Measurements from ENCODE around the gene RALBP1.

Gene RALBP1

DNA sequence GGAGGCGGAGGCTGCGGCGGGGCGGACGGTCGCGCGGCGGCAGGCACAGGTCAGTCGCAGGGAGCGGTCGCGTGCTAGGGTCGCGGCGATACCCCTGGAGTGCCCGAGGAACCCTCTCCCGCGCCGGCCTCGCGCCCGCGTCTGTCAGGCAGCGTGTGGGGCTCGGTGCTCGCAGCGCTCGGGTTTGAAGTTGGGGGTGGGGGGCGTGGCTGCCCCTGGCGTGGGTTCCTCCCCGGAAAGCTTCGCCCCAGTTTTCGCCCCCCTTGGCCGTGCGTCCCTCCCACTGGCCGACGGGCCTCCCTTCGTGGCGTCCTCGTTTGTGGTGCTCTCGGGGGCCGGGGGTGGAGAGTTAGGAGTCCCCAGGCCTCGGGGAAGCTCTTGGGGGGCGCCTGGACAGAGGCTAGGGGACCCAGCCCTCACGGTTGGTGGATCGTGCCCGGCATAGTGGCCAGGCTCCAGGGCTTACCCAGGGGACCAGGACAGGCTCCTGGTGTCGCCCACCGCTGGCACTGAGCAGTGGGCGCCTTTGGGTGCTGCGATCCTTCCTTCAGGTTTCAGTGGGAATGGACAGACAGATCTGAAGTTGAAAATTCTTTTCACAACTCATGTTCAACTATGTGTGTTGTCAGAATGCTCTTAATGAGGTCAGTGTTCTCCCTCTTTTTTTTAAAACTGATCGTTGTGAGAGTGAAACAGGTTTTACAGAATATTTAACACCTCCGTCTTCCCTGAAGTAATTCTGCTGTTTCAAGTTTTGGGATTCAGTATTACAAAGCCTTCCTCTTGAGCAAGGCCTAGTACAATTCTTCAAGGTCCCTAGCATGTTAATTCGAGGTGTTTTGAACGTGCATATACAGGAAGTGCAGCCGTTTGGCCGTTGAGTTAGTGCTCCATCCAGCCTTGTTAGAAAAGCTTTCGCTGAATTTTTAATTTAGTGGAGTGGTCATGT, 604 bp downstream of the RALBP1 start (continued):
- TF ChIP-seq ZNF530 (tag by site-specific recombination; IDR thresholded peaks at IDR 0.05; ENCODE audit: low read depth), result no peak
- TF ChIP-seq ZNF302 (tag by site-specific recombination; IDR thresholded peaks at IDR 0.05; ENCODE audit: low read depth), result no peak
- TF ChIP-seq ZNF221 (tag by site-specific recombination; IDR thresholded peaks at IDR 0.05; ENCODE audit: borderline replicate concordance), result no peak
- TF ChIP-seq, protein P1, sequence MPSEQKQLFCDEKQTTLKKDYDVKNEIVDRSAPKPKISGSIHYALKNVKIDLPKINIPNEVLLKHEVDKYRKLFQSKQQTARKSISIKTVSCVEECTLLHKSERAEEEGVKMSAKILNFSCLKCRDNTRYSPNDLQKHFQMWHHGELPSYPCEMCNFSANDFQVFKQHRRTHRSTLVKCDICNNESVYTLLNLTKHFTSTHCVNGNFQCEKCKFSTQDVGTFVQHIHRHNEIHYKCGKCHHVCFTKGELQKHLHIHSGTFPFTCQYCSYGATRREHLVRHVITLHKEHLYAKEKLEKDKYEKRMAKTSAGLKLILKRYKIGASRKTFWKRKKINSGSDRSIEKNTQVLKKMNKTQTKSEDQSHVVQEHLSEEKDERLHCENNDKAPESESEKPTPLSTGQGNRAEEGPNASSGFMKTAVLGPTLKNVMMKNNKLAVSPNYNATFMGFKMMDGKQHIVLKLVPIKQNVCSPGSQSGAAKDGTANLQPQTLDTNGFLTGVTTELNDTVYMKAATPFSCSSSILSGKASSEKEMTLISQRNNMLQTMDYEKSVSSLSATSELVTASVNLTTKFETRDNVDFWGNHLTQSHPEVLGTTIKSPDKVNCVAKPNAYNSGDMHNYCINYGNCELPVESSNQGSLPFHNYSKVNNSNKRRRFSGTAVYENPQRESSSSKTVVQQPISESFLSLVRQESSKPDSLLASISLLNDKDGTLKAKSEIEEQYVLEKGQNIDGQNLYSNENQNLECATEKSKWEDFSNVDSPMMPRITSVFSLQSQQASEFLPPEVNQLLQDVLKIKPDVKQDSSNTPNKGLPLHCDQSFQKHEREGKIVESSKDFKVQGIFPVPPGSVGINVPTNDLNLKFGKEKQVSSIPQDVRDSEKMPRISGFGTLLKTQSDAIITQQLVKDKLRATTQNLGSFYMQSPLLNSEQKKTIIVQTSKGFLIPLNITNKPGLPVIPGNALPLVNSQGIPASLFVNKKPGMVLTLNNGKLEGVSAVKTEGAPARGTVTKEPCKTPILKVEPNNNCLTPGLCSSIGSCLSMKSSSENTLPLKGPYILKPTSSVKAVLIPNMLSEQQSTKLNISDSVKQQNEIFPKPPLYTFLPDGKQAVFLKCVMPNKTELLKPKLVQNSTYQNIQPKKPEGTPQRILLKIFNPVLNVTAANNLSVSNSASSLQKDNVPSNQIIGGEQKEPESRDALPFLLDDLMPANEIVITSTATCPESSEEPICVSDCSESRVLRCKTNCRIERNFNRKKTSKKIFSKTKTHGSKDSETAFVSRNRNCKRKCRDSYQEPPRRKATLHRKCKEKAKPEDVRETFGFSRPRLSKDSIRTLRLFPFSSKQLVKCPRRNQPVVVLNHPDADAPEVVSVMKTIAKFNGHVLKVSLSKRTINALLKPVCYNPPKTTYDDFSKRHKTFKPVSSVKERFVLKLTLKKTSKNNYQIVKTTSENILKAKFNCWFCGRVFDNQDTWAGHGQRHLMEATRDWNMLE (tag by site-specific recombination; conservative IDR thresholded peaks at IDR 0.05; ENCODE audit: low read depth), result no peak
- TF ChIP-seq, protein P2, sequence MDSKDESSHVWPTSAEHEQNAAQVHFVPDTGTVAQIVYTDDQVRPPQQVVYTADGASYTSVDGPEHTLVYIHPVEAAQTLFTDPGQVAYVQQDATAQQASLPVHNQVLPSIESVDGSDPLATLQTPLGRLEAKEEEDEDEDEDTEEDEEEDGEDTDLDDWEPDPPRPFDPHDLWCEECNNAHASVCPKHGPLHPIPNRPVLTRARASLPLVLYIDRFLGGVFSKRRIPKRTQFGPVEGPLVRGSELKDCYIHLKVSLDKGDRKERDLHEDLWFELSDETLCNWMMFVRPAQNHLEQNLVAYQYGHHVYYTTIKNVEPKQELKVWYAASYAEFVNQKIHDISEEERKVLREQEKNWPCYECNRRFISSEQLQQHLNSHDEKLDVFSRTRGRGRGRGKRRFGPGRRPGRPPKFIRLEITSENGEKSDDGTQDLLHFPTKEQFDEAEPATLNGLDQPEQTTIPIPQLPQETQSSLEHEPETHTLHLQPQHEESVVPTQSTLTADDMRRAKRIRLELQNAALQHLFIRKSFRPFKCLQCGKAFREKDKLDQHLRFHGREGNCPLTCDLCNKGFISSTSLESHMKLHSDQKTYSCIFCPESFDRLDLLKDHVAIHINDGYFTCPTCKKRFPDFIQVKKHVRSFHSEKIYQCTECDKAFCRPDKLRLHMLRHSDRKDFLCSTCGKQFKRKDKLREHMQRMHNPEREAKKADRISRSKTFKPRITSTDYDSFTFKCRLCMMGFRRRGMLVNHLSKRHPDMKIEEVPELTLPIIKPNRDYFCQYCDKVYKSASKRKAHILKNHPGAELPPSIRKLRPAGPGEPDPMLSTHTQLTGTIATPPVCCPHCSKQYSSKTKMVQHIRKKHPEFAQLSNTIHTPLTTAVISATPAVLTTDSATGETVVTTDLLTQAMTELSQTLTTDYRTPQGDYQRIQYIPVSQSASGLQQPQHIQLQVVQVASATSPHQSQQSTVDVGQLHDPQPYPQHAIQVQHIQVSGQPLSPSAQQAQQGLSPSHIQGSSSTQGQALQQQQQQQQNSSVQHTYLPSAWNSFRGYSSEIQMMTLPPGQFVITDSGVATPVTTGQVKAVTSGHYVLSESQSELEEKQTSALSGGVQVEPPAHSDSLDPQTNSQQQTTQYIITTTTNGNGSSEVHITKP (tag by site-specific recombination; IDR thresholded peaks at IDR 0.05), result no peak
- TF ChIP-seq, protein P3, sequence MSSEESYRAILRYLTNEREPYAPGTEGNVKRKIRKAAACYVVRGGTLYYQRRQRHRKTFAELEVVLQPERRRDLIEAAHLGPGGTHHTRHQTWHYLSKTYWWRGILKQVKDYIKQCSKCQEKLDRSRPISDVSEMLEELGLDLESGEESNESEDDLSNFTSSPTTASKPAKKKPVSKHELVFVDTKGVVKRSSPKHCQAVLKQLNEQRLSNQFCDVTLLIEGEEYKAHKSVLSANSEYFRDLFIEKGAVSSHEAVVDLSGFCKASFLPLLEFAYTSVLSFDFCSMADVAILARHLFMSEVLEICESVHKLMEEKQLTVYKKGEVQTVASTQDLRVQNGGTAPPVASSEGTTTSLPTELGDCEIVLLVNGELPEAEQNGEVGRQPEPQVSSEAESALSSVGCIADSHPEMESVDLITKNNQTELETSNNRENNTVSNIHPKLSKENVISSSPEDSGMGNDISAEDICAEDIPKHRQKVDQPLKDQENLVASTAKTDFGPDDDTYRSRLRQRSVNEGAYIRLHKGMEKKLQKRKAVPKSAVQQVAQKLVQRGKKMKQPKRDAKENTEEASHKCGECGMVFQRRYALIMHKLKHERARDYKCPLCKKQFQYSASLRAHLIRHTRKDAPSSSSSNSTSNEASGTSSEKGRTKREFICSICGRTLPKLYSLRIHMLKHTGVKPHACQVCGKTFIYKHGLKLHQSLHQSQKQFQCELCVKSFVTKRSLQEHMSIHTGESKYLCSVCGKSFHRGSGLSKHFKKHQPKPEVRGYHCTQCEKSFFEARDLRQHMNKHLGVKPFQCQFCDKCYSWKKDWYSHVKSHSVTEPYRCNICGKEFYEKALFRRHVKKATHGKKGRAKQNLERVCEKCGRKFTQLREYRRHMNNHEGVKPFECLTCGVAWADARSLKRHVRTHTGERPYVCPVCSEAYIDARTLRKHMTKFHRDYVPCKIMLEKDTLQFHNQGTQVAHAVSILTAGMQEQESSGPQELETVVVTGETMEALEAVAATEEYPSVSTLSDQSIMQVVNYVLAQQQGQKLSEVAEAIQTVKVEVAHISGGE (tag by site-specific recombination; conservative IDR thresholded peaks at IDR 0.05; ENCODE audit: low read depth), result no peak
- peak; percentile 86 for TF ChIP-seq ZFHX2 (tag by site-specific recombination; conservative IDR thresholded peaks at IDR 0.05)
- TF ChIP-seq ZNF114 (tag by site-specific recombination; IDR thresholded peaks at IDR 0.05), result no peak
- TF ChIP-seq ZNF529 (tag by site-specific recombination; IDR thresholded peaks at IDR 0.05; ENCODE audit: insufficient replicate concordance), result no peak
- TF ChIP-seq, protein P4, sequence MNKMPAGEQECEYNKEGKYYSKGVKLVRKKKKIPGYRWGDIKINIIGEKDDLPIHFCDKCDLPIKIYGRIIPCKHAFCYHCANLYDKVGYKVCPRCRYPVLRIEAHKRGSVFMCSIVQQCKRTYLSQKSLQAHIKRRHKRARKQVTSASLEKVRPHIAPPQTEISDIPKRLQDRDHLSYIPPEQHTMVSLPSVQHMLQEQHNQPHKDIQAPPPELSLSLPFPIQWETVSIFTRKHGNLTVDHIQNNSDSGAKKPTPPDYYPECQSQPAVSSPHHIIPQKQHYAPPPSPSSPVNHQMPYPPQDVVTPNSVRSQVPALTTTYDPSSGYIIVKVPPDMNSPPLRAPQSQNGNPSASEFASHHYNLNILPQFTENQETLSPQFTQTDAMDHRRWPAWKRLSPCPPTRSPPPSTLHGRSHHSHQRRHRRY (tag by site-specific recombination; IDR thresholded peaks at IDR 0.05), result no peak
- TF ChIP-seq ZBTB8A (tag by site-specific recombination; IDR thresholded peaks at IDR 0.05), result 0 out of 2 replicates have a peak, but pooled peaks have one; percentile 29
- no peak for TF ChIP-seq ZNF548 (tag by site-specific recombination; IDR thresholded peaks at IDR 0.05)
- TF ChIP-seq ZNF791 (tag by site-specific recombination; IDR thresholded peaks at IDR 0.05), result no peak
- TF ChIP-seq, protein P5, sequence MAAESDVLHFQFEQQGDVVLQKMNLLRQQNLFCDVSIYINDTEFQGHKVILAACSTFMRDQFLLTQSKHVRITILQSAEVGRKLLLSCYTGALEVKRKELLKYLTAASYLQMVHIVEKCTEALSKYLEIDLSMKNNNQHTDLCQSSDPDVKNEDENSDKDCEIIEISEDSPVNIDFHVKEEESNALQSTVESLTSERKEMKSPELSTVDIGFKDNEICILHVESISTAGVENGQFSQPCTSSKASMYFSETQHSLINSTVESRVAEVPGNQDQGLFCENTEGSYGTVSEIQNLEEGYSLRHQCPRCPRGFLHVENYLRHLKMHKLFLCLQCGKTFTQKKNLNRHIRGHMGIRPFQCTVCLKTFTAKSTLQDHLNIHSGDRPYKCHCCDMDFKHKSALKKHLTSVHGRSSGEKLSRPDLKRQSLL (tag by site-specific recombination; IDR thresholded peaks at IDR 0.05), result 0 out of 2 replicates have a peak, but pooled peaks have one; percentile 22
- no peak for TF ChIP-seq ZEB2 (tag by site-specific recombination; IDR thresholded peaks at IDR 0.05)
- no peak for TF ChIP-seq ZNF473 (tag by site-specific recombination; IDR thresholded peaks at IDR 0.05)
- TF ChIP-seq, protein P6, sequence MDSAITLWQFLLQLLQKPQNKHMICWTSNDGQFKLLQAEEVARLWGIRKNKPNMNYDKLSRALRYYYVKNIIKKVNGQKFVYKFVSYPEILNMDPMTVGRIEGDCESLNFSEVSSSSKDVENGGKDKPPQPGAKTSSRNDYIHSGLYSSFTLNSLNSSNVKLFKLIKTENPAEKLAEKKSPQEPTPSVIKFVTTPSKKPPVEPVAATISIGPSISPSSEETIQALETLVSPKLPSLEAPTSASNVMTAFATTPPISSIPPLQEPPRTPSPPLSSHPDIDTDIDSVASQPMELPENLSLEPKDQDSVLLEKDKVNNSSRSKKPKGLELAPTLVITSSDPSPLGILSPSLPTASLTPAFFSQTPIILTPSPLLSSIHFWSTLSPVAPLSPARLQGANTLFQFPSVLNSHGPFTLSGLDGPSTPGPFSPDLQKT (IDR thresholded peaks at IDR 0.05; ENCODE audit: borderline replicate concordance, low read depth, low read length), result no peak
- TF ChIP-seq KLF1 (tag by site-specific recombination; IDR thresholded peaks at IDR 0.05), result peak; percentile 37; the same call in 1 of the 2 replicates
- peak; percentile 82 for TF ChIP-seq ZNF423 (tag by site-specific recombination; IDR thresholded peaks at IDR 0.05)
- TF ChIP-seq KLF9 (tag by site-specific recombination; IDR thresholded peaks at IDR 0.05; ENCODE audit: low read depth), result peak; percentile 89
- TF ChIP-seq ZNF510 (tag by site-specific recombination; IDR thresholded peaks at IDR 0.05; ENCODE audit: insufficient replicate concordance), result no peak

Data from HEK293 (cell line).